Lung (tissue), 12 donors: ENCODE data around the gene ZNF555. TPM values are rescaled to one million over a fixed set of nuclear protein-coding genes. Genes with fewer than 3 reads are reported as not detected.

ENCODE experiments used
- ATAC-seq: fragments of 200-7000 bp; cut with Tn5 transposase; one replicate; pipeline ENCODE4 v1.9.1; 2020; ENCODE audit warnings: moderate number of reproducible peaks; ENCODE audit not compliant: insufficient read depth, low FRiP score
- DNase-seq, 3 donors: peaks; one replicate each; pipeline ENCODE4 v3.0.0-alpha.2; 2013 to 2017
- H3K27ac ChIP-seq, 2 donors: one replicate each; pipeline ENCODE4 v1.5.1; 2013; ENCODE audit warnings: mild to moderate bottlenecking in 2 of 2, moderate library complexity in 2 of 2, control low read depth in 1 of 2, inconsistent platforms in 1 of 2, low read depth in 1 of 2, low read length in 1 of 2
- H3K27me3 ChIP-seq, 3 donors: one replicate each; pipeline ENCODE4 v1.5.1; 2013; ENCODE audit warnings: low read length in 2 of 3; ENCODE audit not compliant: control insufficient read depth in 3 of 3, insufficient read depth in 3 of 3
- H3K36me3 ChIP-seq, 4 donors: one replicate each; pipeline ENCODE4 v1.5.1; 2013; ENCODE audit warnings: low read length in 4 of 4, mild to moderate bottlenecking in 1 of 4, moderate library complexity in 1 of 4; ENCODE audit not compliant: control insufficient read depth in 4 of 4, insufficient read depth in 4 of 4
- H3K4me1 ChIP-seq, 5 donors: one replicate each; pipeline ENCODE4 v1.5.1; 2013; ENCODE audit warnings: low read length in 5 of 5, mild to moderate bottlenecking in 2 of 5, moderate library complexity in 1 of 5; ENCODE audit not compliant: control insufficient read depth in 5 of 5, insufficient read depth in 5 of 5
- H3K4me3 ChIP-seq: one replicate; pipeline ENCODE4 v1.5.1; 2013; ENCODE audit warnings: mild to moderate bottlenecking, control low read depth, moderate library complexity
- H3K9ac ChIP-seq, 2 donors: one replicate each; pipeline ENCODE4 v1.5.1; 2013; ENCODE audit warnings: low read length in 2 of 2, control low read depth in 1 of 2; ENCODE audit not compliant: insufficient read depth in 1 of 2
- H3K9me3 ChIP-seq, 4 donors: one replicate each; pipeline ENCODE4 v1.5.1; 2013; ENCODE audit warnings: low read length in 3 of 4, mild to moderate bottlenecking in 1 of 4, moderate library complexity in 1 of 4; ENCODE audit not compliant: control insufficient read depth in 4 of 4, insufficient read depth in 3 of 4
- CTCF ChIP-seq: IDR thresholded peaks from 2 replicates; pipeline ENCODE4 v1.5.1; 2012; ENCODE audit warnings: mild to moderate bottlenecking; ENCODE audit errors: control extremely low read depth, extremely low read depth
- WGBS, 2 donors: extraction: QIAGEN DNeasy Blood & Tissue Kit; methylation state at CpG; one replicate each; pipeline ENCODE4 v1.1.7; 2013; 5-methylcytosine and 5-hydroxymethylcytosine counted together
- polyA plus RNA-seq, 2 donors: library from polyadenylated mRNA; stranded (reverse); fragments of 200-250 nt; gene quantifications; one replicate each; pipeline ENCODE4 v1.2.1, GENCODE V29; 2013
- total RNA-seq, 2 donors: library from RNA; depleted of rRNA in 1 of 2; stranded (reverse); fragments of >200 nt in 1 of 2; gene quantifications; one replicate each; pipeline ENCODE4 v1.2.1, GENCODE V29; 2014 to 2021
- donor health status: control.
- donor health status: control.
- donor health status: Bipolar disorder and iron deficiency.
- donor health status: healthy.
- donor health status: DM: yes; HTN: yes; CAD: no.

The ZNF555 gene
- total and polyA plus RNA-seq, 4 donors = 1.6 to 9.6 (median 3.6) TPM

- Histone ChIP-seq H3K4me1 (peaks cover 0 to 3% (median 0%) of the 10 kb centered on the region in 5 donors), H3K36me3 (peaks cover 18 to 77% (median 54%) of the 10 kb centered on the region in 4 donors), H3K9me3 (peaks cover 21 to 61% (median 35%) of the 10 kb centered on the region in 4 donors), H3K9ac (no peak overlapping the region), H3K4me3 (no peak overlapping the region), H3K27ac (no peak overlapping the region), H3K27me3 (no peaks in the 10 kb centered on the region)
- DNase-seq (no peak), ATAC-seq (no peak)
- WGBS, 2 donors = 85 to 94% methylated on average over 3 of the region's 3 CpGs
- no peak for TF ChIP-seq CTCF
These were observed 9.1 kb downstream of the ZNF555 start for GRCh38 chr19:2850256-2850925.

GRCh38 chr19:2852598-2852997 lies 11.3 kb downstream of the ZNF555 start:
- no peak overlapping the region for H3K27ac ChIP-seq
- no peak overlapping the region for H3K4me3 ChIP-seq
- H3K9me3 ChIP-seq = peaks cover 21 to 63% (median 30%) of the 10 kb centered on the region in 4 donors
- no peak for TF ChIP-seq CTCF
- no peaks in the 10 kb centered on the region for H3K4me1 ChIP-seq
- H3K9ac ChIP-seq = no peak overlapping the region
- H3K36me3 ChIP-seq = peaks cover 18 to 63% (median 52%) of the 10 kb centered on the region in 4 donors
- DNase-seq (no peak), ATAC-seq (no peak)
- 95 to 98% methylated on average over 10 of the region's 10 CpGs for WGBS, 2 donors
- no peaks in the 10 kb centered on the region for H3K27me3 ChIP-seq

GRCh38 chr19:2853015-2853606 lies 11.8 kb downstream of the ZNF555 start:
- DNase-seq = no peak
- ATAC-seq = no peak
- no peak overlapping the region for H3K27ac ChIP-seq
- H3K27me3 ChIP-seq = no peaks in the 10 kb centered on the region
- 98 to 99% methylated on average over 11 of the region's 11 CpGs for WGBS, 2 donors
- H3K9me3 ChIP-seq = peaks cover 21 to 60% (median 31%) of the 10 kb centered on the region in 4 donors
- no peak for TF ChIP-seq CTCF
- peaks cover 18 to 60% (median 52%) of the 10 kb centered on the region in 4 donors for H3K36me3 ChIP-seq
- H3K4me1 ChIP-seq = no peaks in the 10 kb centered on the region
- H3K4me3 ChIP-seq = no peak overlapping the region
- no peak overlapping the region for H3K9ac ChIP-seq
